Panc1 (cell line): Measurements from ENCODE around the gene LIN28B.

Experiments
- CTCF ChIP-seq: fragments of 450-650 bp; IDR thresholded peaks from 2 replicates; pipeline ENCODE4 v1.5.1; 2017; ENCODE audit warnings: mild to moderate bottlenecking
- REST ChIP-seq, 2 experiments: IDR thresholded peaks; 2 replicates each; pipeline ENCODE4 v1.6.1; 2011 to 2012; ENCODE audit warnings: low read depth in 2 of 2, control low read depth in 1 of 2, low read length in 1 of 2, mild to moderate bottlenecking in 1 of 2, moderate library complexity in 1 of 2; ENCODE audit not compliant: insufficient read depth in 1 of 2
- TCF7L2 ChIP-seq: IDR thresholded peaks from 2 replicates; pipeline ENCODE4 v1.6.1; 2011; ENCODE audit warnings: mild to moderate bottlenecking, low read depth, low read length, inconsistent platforms

GRCh38 chr6:104908888-104909525, 47.9 kb upstream of the LIN28B start:
- TF ChIP-seq CTCF = no peak
- no peak for TF ChIP-seq REST (IDR thresholded peaks at IDR 0.05; ENCODE audit: insufficient read depth in 1 of 2, low read depth in 2 of 2, low read length in 1 of 2)
- no peak for TF ChIP-seq TCF7L2
